ENCODE results near the gene TNPO2.
"Not testable (repeated sequence)": the region's sequence is repeated elsewhere in the genome, so short reads cannot be mapped to it uniquely, and the experiment has no call there.

The TNPO2 gene

GRCh38 chr19:12721656-12722565, 1.8 kb downstream of the TNPO2 start:
- peak; percentile 77 for DNase-seq (ENCODE audit: extremely low spot score)
- ChIA-PET POLR2A (interaction anchor here (0.5 to 2.0 kb wide), 4 partner anchors 12 to 1155 kb away, joined by 3 to 17 read pairs (median 6); partner anchors contain the start of genes DHPS and JUNB), CTCF (interaction anchor here (0.6 to 3.5 kb wide), 7 partner anchors 12 to 126 kb away, joined by 3 to 19 read pairs (median 7); partner anchors contain the start of gene TRIR)
- no peak for TF ChIP-seq CTCF (IDR thresholded peaks at IDR 0.05; ENCODE audit: control extremely low read depth, extremely low read depth, low read depth, missing control alignments)

GRCh38 chr19:12720851-12721655, 2.7 kb downstream of the TNPO2 start:
- no peak for TF ChIP-seq CTCF (IDR thresholded peaks at IDR 0.05; ENCODE audit: control extremely low read depth, extremely low read depth, low read depth, missing control alignments)
- POLR2A ChIA-PET: interaction anchor here (1.2 kb wide), 1 partner anchor 71 kb away, joined by 3 read pairs; the partner anchor contains the start of gene JUNB
- no peak for DNase-seq (ENCODE audit: extremely low spot score)
- CTCF ChIA-PET: interaction anchor here (0.6 to 3.3 kb wide), 4 partner anchors 34 to 75 kb away, joined by 3 to 13 read pairs (median 6); no protein-coding TSS in a partner anchor

- ChIA-PET POLR2A (no interaction called here), CTCF (no interaction called here)
- no peak for DNase-seq (ENCODE audit: extremely low spot score)
- TF ChIP-seq CTCF (IDR thresholded peaks at IDR 0.05; ENCODE audit: control extremely low read depth, extremely low read depth, low read depth, missing control alignments): no peak
Measured at GRCh38 chr19:12720296-12720695, 3.4 kb downstream of the TNPO2 start.

- TF ChIP-seq CTCF (IDR thresholded peaks at IDR 0.05; ENCODE audit: control extremely low read depth, extremely low read depth, low read depth, missing control alignments): no peak
- CTCF ChIA-PET: interaction anchor here (1.0 to 3.7 kb wide), 5 partner anchors 39 to 132 kb away, joined by 3 to 15 read pairs (median 4); no protein-coding TSS in a partner anchor
Measured at GRCh38 chr19:12715929-12716328, 7.8 kb downstream of the TNPO2 start.

GRCh38 chr19:12715102-12715501, 8.6 kb downstream of the TNPO2 start:
- ChIA-PET POLR2A (no interaction called here), CTCF (interaction anchor here (1.0 to 1.3 kb wide), 4 partner anchors 15 to 133 kb away, joined by 3 to 4 read pairs (median 4); no protein-coding TSS in a partner anchor)
- no peak for TF ChIP-seq CTCF (IDR thresholded peaks at IDR 0.05; ENCODE audit: control extremely low read depth, extremely low read depth, low read depth, missing control alignments)
- DNase-seq (ENCODE audit: extremely low spot score): no peak

More at GRCh38 chr19:12715929-12716328, 7.8 kb downstream of the TNPO2 start:
- DNase-seq (ENCODE audit: extremely low spot score): no peak
- POLR2A ChIA-PET: interaction anchor here (0.6 kb wide), 3 partner anchors 34 to 440 kb away, joined by 3 to 4 read pairs (median 4); partner anchors contain the start of gene CALR

- POLR2A ChIA-PET; DNase-seq (ENCODE audit: extremely low spot score): not testable (repeated sequence)
- CTCF ChIA-PET: interaction anchor here (0.9 to 2.4 kb wide), 5 partner anchors 10 to 134 kb away, joined by 3 to 8 read pairs (median 3); no protein-coding TSS in a partner anchor
Measured at GRCh38 chr19:12713304-12713703, 10.4 kb downstream of the TNPO2 start.

- DNase-seq (ENCODE audit: extremely low spot score); POLR2A ChIA-PET: not testable (repeated sequence)
- CTCF ChIA-PET: interaction anchor here (1.3 kb wide), 1 partner anchor 46 kb away, joined by 5 read pairs; no protein-coding TSS in a partner anchor
Measured at GRCh38 chr19:12712077-12712476, 11.7 kb downstream of the TNPO2 start.
